IMR-90 (cell line): Measurements from ENCODE around the gene STAM. TPM values are rescaled to one million over a fixed set of nuclear protein-coding genes. Genes with fewer than 3 reads are reported as not detected.
A peak's percentile ranks its signal among the peaks of the same experiment; 100 is the strongest.

Source experiments
- ATAC-seq: fragments of 200-7000 bp; cut with Tn5 transposase; 2 replicates; pipeline ENCODE4 v1.9.1; 2020; ENCODE audit warnings: low read depth, mild to moderate bottlenecking, moderate library complexity
- BruUV-seq: library from RNA; stranded (reverse); fragments of 400-500 nt; replicated peaks from 2 replicates; lab custom pipeline; 2021; lab: Mats Ljungman, UMichigan
- CTCF ChIA-PET: fragments of 300-600 bp; formaldehyde crosslinking; extraction: SDS; loops from one replicate; lab custom pipeline; 2021; ENCODE audit warnings: antibody characterized with exemption; lab: Yijun Ruan, JAX
- POLR2A ChIA-PET: fragments of 300-600 bp; sonication (Branson Sonifier 250); formaldehyde crosslinking; loops from one replicate; lab custom pipeline; 2022; ENCODE audit warnings: antibody characterized with exemption; ENCODE audit not compliant: unreplicated experiment; lab: Charles Lee
- DNase-seq: peaks from one replicate; pipeline ENCODE4 v3.0.0; 2013
- H2AFZ ChIP-seq: replicated peaks from 2 replicates; pipeline ENCODE3; 2013; ENCODE audit warnings: low read length, mild to moderate bottlenecking; ENCODE audit not compliant: poor library complexity
- H2AK5ac ChIP-seq: 2 replicates; pipeline ENCODE4 v1.6.1; 2013; ENCODE audit warnings: low read depth, low read length, inconsistent platforms
- H2AK9ac ChIP-seq: replicated peaks from 2 replicates; pipeline ENCODE3; 2013; ENCODE audit warnings: mild to moderate bottlenecking, low read depth, low read length, moderate library complexity; ENCODE audit not compliant: poor library complexity
- H2BK120ac ChIP-seq: 2 replicates; pipeline ENCODE4 v1.6.1; 2013; ENCODE audit warnings: low read depth, low read length, inconsistent platforms
- H2BK15ac ChIP-seq: 3 replicates; pipeline ENCODE4 v1.6.1; 2013; ENCODE audit warnings: low read depth, low read length, inconsistent platforms
- H2BK20ac ChIP-seq: 2 replicates; pipeline ENCODE4 v1.6.1; 2013; ENCODE audit warnings: low read depth, mild to moderate bottlenecking, inconsistent platforms, low read length, moderate library complexity
- H2BK5ac ChIP-seq: 2 replicates; pipeline ENCODE4 v1.6.1; 2013; ENCODE audit warnings: mild to moderate bottlenecking, low read depth, low read length, inconsistent platforms; ENCODE audit not compliant: poor library complexity, severe bottlenecking
- H3K14ac ChIP-seq: replicated peaks from 2 replicates; pipeline ENCODE4 v1.6.1; 2013; ENCODE audit warnings: low read depth, low read length, inconsistent platforms
- H3K18ac ChIP-seq: 2 replicates; pipeline ENCODE4 v1.6.1; 2013; ENCODE audit warnings: low read depth, low read length, control low read depth
- H3K23ac ChIP-seq: 2 replicates; pipeline ENCODE4 v1.6.1; 2013; ENCODE audit warnings: low read depth, low read length, inconsistent platforms
- H3K27ac ChIP-seq: 2 replicates; pipeline ENCODE4 v1.5.1; 2013; ENCODE audit warnings: mild to moderate bottlenecking, control low read depth, low read length; ENCODE audit not compliant: insufficient read depth
- H3K27me3 ChIP-seq: 2 replicates; pipeline ENCODE4 v1.6.1; 2013; ENCODE audit warnings: low read length; ENCODE audit not compliant: control insufficient read depth, insufficient read depth
- H3K36me3 ChIP-seq: 2 replicates; pipeline ENCODE4 v1.6.1; 2013; ENCODE audit warnings: low read length, mixed read lengths; ENCODE audit not compliant: control insufficient read depth, insufficient read depth
- H3K4ac ChIP-seq: 2 replicates; pipeline ENCODE4 v1.6.1; 2013; ENCODE audit warnings: low read depth, low read length, inconsistent platforms
- H3K4me1 ChIP-seq: 2 replicates; pipeline ENCODE4 v1.6.1; 2013; ENCODE audit warnings: low read length, mixed read lengths; ENCODE audit not compliant: control insufficient read depth, insufficient read depth
- H3K4me2 ChIP-seq: 2 replicates; pipeline ENCODE4 v1.6.1; 2013; ENCODE audit warnings: low read depth, mild to moderate bottlenecking, control low read depth, low read length, moderate library complexity
- H3K4me3 ChIP-seq: 2 replicates; pipeline ENCODE4 v1.5.1; 2013; ENCODE audit warnings: low read depth, mild to moderate bottlenecking, control low read depth, low read length, moderate library complexity; ENCODE audit not compliant: insufficient read depth
- H3K56ac ChIP-seq: 2 replicates; pipeline ENCODE4 v1.6.1; 2013; ENCODE audit warnings: low read length, inconsistent platforms; ENCODE audit not compliant: insufficient read depth; ENCODE audit errors: extremely low read depth
- H3K79me1 ChIP-seq, 2 experiments: 2 replicates each; pipeline ENCODE4 v1.6.1; 2013; ENCODE audit warnings: low read length in 2 of 2, inconsistent platforms in 1 of 2, low read depth in 1 of 2
- H3K9ac ChIP-seq: 2 replicates; pipeline ENCODE4 v1.6.1; 2013; ENCODE audit warnings: low read depth, low read length, control low read depth
- H3K9me1 ChIP-seq: 2 replicates; pipeline ENCODE4 v1.6.1; 2013; ENCODE audit warnings: low read length, inconsistent platforms; ENCODE audit not compliant: insufficient read depth
- H3K9me3 ChIP-seq: 2 replicates; pipeline ENCODE4 v1.6.1; 2013; ENCODE audit warnings: low read length; ENCODE audit not compliant: control insufficient read depth, insufficient read depth
- H4K20me1 ChIP-seq: 2 replicates; pipeline ENCODE4 v1.6.1; 2013; ENCODE audit warnings: low read length, inconsistent platforms; ENCODE audit not compliant: insufficient read depth
- H4K5ac ChIP-seq: 2 replicates; pipeline ENCODE4 v1.6.1; 2013; ENCODE audit warnings: mild to moderate bottlenecking, low read depth, low read length, control low read depth
- H4K8ac ChIP-seq, 2 experiments: 2 replicates each; pipeline ENCODE4 v1.6.1; 2013; ENCODE audit warnings: low read depth in 2 of 2, low read length in 2 of 2, control low read depth in 1 of 2, inconsistent platforms in 1 of 2
- H4K91ac ChIP-seq: 2 replicates; pipeline ENCODE4 v1.6.1; 2013; ENCODE audit warnings: low read depth, low read length, inconsistent platforms; ENCODE audit not compliant: insufficient read depth
- ELK1 ChIP-seq: fragments of 150-350 bp; IDR thresholded peaks from 2 replicates; pipeline ENCODE4 v1.6.1; 2016; ENCODE audit warnings: low read depth, mild to moderate bottlenecking, low read length, moderate library complexity, borderline replicate concordance
- NFE2L2 ChIP-seq: fragments of 150-350 bp; IDR thresholded peaks from 2 replicates; pipeline ENCODE4 v1.6.1; 2016; ENCODE audit warnings: low read depth, mild to moderate bottlenecking, low read length
- RAD21 ChIP-seq: IDR thresholded peaks from 2 replicates; pipeline ENCODE4 v1.6.1; 2012; ENCODE audit warnings: low read length, improper control_type of control experiment
- SMC3 ChIP-seq: fragments of 150-350 bp; IDR thresholded peaks from 2 replicates; pipeline ENCODE4 v1.6.1; 2016; ENCODE audit warnings: low read depth, mild to moderate bottlenecking, antibody characterized with exemption, low read length, moderate library complexity
- WGBS, 2 experiments: methylation state at CpG; one replicate each; pipeline versions ENCODE4 v1.1.5 to v1.1.7; 2013; ENCODE audit warnings: missing lambda C conversion rate in 2 of 2; ENCODE audit not compliant: insufficient read length in 1 of 2; ENCODE audit errors: extremely low coverage in 2 of 2; 5-methylcytosine and 5-hydroxymethylcytosine counted together
- dilution Hi-C: fragments of 300-500 bp; cut with HindIII; formaldehyde crosslinking; loops from one replicate; pipeline ENCODE4 v1.14.3; 2018; ENCODE audit warnings: low sequenced_read_pairs; ENCODE audit not compliant: unreplicated experiment
- in situ Hi-C: fragments of 300-500 bp; cut with MboI; formaldehyde crosslinking; loops from 3 replicates; pipeline ENCODE4 v1.14.3; 2019; ENCODE audit warnings: low sequenced_read_pairs, inconsistent platforms, mixed read lengths
- intact Hi-C: fragments of 100-400 bp; cut with micrococcal nuclease; formaldehyde crosslinking; loops from 2 replicates; pipeline ENCODE4 v1.10.0; 2022
- polyA plus RNA-seq, 3 experiments: library from polyadenylated mRNA; depleted of rRNA; stranded (reverse); fragments of >200 nt; gene quantifications; 2 replicates each; pipeline ENCODE4 v1.2.3, GENCODE V29; 2012; ENCODE audit warnings: low replicate concordance in 1 of 3
- total RNA-seq: library from RNA; depleted of rRNA; stranded (reverse); fragments of >200 nt; gene quantifications from 2 replicates; pipeline ENCODE4 v1.2.3, GENCODE V29; 2012
- TF ChIP-seq, protein P1 (sequence below): conservative IDR thresholded peaks from 2 replicates; pipeline ENCODE4 v1.5.1; 2012; ENCODE audit warnings: mild to moderate bottlenecking, low read depth, low read length, improper control_type of control experiment

STAM gene
- total and polyA plus RNA-seq, 2 of the 4 experiments (the other 2 are of a cell fraction) = 22.9 to 23.3 TPM

DNA sequence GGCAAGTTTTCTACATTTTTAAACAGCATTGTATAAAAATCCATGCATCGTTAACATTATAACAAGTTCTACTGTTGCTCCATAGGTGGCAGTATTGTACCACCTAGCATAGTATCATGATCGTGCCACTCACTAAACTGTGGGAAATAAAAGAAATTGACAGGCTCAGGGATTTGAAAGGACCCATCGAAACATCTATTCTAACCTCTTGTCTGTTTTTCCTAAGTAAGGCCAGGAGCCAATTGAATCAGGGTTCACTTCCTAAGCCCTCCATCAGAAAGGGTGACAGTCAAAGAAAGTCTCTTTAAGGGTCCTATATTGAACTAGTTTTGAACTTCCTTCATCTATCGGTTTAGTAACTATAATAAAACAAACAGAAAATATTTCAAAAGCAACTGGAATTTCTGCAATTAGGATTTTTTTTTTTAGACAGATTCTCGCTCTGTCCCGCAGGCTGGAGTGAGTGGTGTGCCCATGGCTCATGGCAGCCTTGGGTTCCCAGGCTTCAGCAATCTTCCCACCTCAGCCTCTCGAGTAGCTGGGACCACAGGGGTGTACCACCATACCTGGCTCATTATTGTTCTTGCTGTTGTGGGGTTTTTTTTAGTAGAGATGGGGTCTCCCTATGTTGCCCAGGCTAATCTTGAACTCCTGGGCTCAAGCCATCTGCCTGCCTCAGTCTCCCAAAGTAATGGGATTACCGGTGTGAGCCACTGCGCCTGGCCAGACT is 36.2 kb upstream of the STAM start:
- Histone ChIP-seq H2BK20ac (no peak overlapping the region), H3K4me1 (no peaks in the 10 kb centered on the region), H4K20me1 (peaks cover 5% of the 10 kb centered on the region; the same call in 1 of the 2 replicates), H3K4me2 (peak overlapping the region; percentile 77; the same call in 1 of the 2 replicates), H4K91ac (no peak overlapping the region), H3K9me1 (no peaks in the 10 kb centered on the region), H2AK5ac (no peak overlapping the region), H3K9me3 (no peaks in the 10 kb centered on the region), H2BK15ac (no peak overlapping the region), H2BK120ac (no peak overlapping the region), H3K23ac (no peak overlapping the region), H3K27ac (no peak overlapping the region), H2AK9ac (no peak overlapping the region), H3K36me3 (peaks cover 4% of the 10 kb centered on the region; the same call in 1 of the 2 replicates), H3K56ac (no peak overlapping the region), H3K4me3 (no peak overlapping the region), H3K14ac (no peak overlapping the region), H2AFZ (no peak overlapping the region), H3K27me3 (no peaks in the 10 kb centered on the region), H3K79me1 (peaks cover 0 to 13% of the 10 kb centered on the region in 2 experiments; a peak in 3 of 4 replicates), H4K5ac (no peak overlapping the region), H4K8ac (no peak overlapping the region), H3K9ac (no peak overlapping the region), H2BK5ac (no peak overlapping the region), H3K18ac (no peak overlapping the region), H3K4ac (no peak overlapping the region)
- in situ Hi-C loops = loop anchor here (5.0 to 25.0 kb wide), 4 partner anchors 135 to 770 kb away; no protein-coding TSS in a partner anchor
- dilution Hi-C loops = no loop called here
- DNase-seq (peak; percentile 68), ATAC-seq (peak; percentile 94)
- intact Hi-C loops = loop anchor here (1.0 to 5.0 kb wide), 4 partner anchors 136 to 608 kb away; no protein-coding TSS in a partner anchor
- POLR2A ChIA-PET = no interaction called here
- CTCF ChIA-PET = no interaction called here
- 20% methylated on average over 1 of the region's 9 CpGs; no CpG with 5 or more reads in 1 of the 2 experiments for WGBS, 2 experiments
- BruUV-seq = no TSS peak
- no peak for TF ChIP-seq NFE2L2
- TF ChIP-seq SMC3 = peak; percentile 81
- TF ChIP-seq, protein P1, sequence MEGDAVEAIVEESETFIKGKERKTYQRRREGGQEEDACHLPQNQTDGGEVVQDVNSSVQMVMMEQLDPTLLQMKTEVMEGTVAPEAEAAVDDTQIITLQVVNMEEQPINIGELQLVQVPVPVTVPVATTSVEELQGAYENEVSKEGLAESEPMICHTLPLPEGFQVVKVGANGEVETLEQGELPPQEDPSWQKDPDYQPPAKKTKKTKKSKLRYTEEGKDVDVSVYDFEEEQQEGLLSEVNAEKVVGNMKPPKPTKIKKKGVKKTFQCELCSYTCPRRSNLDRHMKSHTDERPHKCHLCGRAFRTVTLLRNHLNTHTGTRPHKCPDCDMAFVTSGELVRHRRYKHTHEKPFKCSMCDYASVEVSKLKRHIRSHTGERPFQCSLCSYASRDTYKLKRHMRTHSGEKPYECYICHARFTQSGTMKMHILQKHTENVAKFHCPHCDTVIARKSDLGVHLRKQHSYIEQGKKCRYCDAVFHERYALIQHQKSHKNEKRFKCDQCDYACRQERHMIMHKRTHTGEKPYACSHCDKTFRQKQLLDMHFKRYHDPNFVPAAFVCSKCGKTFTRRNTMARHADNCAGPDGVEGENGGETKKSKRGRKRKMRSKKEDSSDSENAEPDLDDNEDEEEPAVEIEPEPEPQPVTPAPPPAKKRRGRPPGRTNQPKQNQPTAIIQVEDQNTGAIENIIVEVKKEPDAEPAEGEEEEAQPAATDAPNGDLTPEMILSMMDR = peak; percentile 97
- TF ChIP-seq RAD21 = peak; percentile 94
- no peak for TF ChIP-seq ELK1
